ENCODE measurements around the gene TCEA2.

TCEA2 gene

DNA sequence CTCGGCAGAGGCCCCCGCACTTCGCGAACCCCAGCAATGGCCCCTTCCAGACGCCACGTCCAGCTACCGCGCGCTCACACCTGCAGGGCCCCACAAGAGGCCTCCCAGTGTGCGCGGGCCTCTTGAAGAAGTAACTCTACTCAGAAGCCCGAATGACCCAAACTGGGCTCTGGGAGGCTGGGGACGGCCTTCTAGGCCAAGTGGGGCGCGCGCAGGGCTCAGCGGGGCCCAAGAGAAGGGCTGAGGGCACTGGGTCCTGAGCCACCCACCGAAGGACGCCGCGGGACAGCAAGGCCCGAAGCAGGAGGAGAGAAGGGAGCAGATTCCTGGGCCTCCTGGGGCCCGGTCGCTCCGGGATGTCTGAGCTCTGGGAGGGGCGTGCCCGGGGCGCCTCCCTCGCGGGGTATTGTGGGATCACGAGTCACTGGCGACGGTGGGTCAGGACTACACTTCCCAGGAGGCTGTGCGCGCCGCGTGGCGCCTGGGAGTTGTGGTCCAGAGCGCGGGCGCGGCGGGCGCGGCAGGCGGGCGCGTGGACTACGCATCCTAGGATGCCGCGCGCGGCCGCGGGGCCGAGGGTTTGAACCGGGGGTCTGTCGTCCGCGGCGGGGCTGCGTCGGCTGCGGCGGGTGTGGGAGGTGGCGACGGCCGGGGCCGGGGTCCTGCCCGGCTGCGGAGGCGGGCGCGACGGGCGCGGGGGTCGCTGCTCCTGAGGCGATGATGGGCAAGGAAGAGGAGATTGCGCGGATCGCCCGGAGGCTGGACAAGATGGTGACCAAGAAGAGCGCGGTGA lies at the start of gene TCEA2:
Gene TCEA2, plus strand, starts transcription at position 603 of the 793 bp plus-strand sequence. Its CDS starts 115 bp downstream, at position 718.
- peak; percentile 93 for DNase-seq (ENCODE audit: low spot score)

- no peak for DNase-seq (ENCODE audit: low spot score)
Measured at GRCh38 chr20:64015635-64016034, 47.4 kb upstream of the TCEA2 start.

- no peak for DNase-seq (ENCODE audit: low spot score)
Measured at GRCh38 chr20:64021124-64021975, 41.6 kb upstream of the TCEA2 start.

DNA sequence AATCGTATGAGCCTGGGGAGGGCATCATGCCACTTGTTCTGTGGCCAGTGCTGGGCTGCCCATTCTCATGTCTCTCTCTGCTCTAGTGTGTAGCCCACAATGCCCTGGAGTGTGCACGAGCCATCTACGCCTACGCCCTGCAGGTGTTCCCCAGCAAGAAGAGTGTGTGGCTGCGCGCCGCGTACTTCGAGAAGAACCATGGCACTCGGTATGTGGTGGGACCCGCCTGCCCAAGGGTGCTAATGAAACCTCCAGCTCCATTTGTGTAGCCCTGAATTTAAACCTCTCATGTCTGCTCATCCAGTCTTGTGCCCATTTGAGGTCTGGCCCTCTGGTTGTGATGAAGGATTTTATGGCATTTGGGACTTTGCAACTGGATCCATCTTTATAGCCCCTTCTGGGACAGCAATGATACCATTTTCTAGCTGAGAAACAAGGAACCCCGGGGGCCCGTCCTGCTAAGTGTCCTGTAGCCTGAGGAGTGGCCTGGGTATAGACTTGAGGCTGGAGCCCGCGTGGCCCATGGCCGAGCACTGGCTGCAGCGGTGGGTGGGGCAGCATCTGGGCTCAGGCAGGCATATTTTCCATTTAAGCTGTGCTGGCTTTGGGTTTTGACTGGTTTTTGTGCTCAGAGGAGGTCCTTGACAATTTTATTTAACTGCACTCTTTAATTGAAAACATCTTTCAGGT lies 40.2 kb upstream of the TCEA2 start:
- no peak for DNase-seq (ENCODE audit: low spot score)

GRCh38 chr20:64023361-64024140 lies 39.4 kb upstream of the TCEA2 start:
- DNase-seq (ENCODE audit: low spot score), result no peak

GRCh38 chr20:64024141-64024990 lies 38.6 kb upstream of the TCEA2 start:
- DNase-seq (ENCODE audit: low spot score), result no peak

DNA sequence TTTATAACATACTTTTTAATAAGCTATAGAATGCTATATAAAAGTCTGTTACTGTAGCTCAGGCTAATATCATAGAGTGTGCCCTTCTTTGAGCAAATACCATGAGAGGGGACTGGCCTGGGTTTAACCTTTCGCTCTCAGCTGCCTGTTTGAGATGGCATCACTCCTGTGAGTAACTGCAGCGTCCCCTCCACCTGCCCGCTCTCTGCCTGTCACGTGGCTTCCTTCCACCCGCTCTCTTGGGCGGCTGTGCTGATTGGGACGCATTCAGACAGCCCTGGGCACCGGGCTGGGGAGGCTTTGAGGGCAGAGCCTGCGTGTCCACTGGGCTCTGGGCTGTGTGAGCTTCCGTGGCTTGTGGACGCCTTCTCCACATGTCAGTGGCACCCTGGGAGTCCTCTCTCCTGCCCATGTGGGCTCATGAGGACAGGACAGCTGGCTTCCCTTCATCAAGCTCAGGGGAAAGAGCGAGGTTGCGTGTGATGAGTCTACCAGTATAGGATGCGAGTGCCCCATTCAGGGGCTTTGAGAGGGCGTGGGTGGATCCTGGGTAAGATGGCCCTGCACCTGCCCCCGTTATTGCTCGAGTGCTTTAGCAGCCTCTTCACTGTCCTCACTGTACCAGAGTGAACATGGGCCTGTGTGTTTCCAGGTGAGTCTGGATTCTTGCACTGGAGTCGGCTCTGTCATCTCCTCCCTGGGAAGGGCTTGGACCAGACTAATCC lies 37.7 kb upstream of the TCEA2 start:
- DNase-seq (ENCODE audit: low spot score), result no peak

GRCh38 chr20:64025826-64026412 lies 37.1 kb upstream of the TCEA2 start:
- DNase-seq (ENCODE audit: low spot score), result no peak

GRCh38 chr20:64027981-64028685 lies 34.9 kb upstream of the TCEA2 start:
- no peak for DNase-seq (ENCODE audit: low spot score)

DNA sequence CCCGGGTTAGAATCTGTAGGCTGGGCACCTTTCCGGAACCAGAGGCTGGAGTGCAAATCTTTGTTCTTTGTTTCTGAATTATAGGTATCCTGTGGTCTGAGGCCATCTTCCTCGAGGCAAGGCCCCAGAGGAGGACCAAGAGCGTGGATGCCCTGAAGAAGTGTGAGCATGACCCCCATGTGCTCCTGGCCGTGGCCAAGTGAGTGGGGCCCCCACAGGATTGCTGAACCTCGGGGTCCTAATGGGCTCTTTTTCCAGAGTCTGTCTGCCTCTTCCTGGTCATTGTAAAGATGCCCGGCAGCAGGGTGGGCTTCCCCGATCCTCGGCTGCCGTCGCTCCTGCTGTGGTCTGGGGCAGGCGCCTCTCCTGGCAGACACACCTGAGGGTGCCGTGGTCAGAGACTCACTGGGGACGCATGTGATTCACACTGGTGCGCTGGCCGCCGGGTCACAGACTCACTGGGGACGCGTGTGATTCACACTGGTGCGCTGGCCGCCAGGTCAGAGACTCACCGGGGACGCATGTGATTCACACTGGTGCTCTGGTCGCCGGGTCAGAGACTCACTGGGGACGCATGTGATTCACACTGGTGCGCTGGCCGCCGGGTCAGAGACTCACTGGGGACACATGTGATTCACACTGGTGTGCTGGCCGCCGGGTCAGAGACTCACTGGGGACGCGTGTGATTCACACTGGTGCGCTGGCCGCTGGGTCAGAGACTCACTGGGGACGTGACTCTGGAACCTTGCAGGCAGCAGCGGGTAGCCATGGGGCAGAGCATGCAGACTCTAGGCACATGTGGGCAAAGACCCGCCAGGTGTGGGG lies 33.5 kb upstream of the TCEA2 start:
- DNase-seq (ENCODE audit: low spot score), result no peak

- no peak for DNase-seq (ENCODE audit: low spot score)
Measured at GRCh38 chr20:64030371-64031134, 32.4 kb upstream of the TCEA2 start.

DNA sequence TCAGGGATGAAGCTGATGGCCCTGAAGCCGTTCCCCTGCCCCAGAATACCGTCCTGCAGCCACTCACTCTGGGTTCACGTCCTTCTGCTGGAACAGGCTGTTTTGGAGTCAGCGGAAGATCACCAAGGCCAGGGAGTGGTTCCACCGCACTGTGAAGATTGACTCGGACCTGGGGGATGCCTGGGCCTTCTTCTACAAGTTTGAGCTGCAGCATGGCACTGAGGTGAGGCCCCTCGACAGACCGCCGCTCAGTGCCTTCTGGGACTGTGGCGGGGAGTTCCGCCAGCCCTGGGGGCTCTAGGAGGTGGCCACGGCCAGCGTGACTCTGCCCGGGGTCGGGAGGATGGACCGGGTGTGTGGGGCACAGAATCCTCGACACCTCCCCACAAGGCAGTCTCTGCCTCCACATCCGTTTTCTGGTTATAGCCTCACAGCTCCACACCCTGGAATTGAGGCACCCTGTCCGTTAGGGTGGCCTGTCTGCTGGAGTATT lies 31.1 kb upstream of the TCEA2 start:
- DNase-seq (ENCODE audit: low spot score), result no peak

- no peak for DNase-seq (ENCODE audit: low spot score)
Measured at GRCh38 chr20:64032706-64033624, 30.0 kb upstream of the TCEA2 start.

GRCh38 chr20:64033981-64034493 lies 29.0 kb upstream of the TCEA2 start:
- no peak for DNase-seq (ENCODE audit: low spot score)

GRCh38 chr20:64035066-64035932 lies 27.7 kb upstream of the TCEA2 start:
- DNase-seq (ENCODE audit: low spot score), result peak; percentile 64
